NB4 (cell line): ENCODE measurements around the gene TFAP2A.

Source experiments
- DNase-seq: peaks from one replicate; pipeline ENCODE4 v3.0.0; 2010; ENCODE audit warnings: low read depth
- H3K4me3 ChIP-seq: one replicate; pipeline ENCODE4 v1.5.1; 2011; ENCODE audit warnings: mild to moderate bottlenecking, low read depth, low read length, moderate library complexity
- MAX ChIP-seq: IDR thresholded peaks from 2 replicates; pipeline ENCODE4 v1.6.1; 2011; ENCODE audit warnings: low read depth, low read length
- MYC ChIP-seq: IDR thresholded peaks from 2 replicates; pipeline ENCODE4 v1.6.1; 2011; ENCODE audit warnings: low read depth, low read length
- POLR2A ChIP-seq: IDR thresholded peaks from 2 replicates; pipeline ENCODE4 v1.6.1; 2011; ENCODE audit warnings: mild to moderate bottlenecking; ENCODE audit not compliant: insufficient read length; ENCODE audit errors: extremely low read depth
- TF ChIP-seq, protein P1 (sequence below): IDR thresholded peaks from one replicate; pipeline ENCODE4 v1.5.1; 2012; ENCODE audit warnings: low read depth, low read length

The TFAP2A gene

DNA sequence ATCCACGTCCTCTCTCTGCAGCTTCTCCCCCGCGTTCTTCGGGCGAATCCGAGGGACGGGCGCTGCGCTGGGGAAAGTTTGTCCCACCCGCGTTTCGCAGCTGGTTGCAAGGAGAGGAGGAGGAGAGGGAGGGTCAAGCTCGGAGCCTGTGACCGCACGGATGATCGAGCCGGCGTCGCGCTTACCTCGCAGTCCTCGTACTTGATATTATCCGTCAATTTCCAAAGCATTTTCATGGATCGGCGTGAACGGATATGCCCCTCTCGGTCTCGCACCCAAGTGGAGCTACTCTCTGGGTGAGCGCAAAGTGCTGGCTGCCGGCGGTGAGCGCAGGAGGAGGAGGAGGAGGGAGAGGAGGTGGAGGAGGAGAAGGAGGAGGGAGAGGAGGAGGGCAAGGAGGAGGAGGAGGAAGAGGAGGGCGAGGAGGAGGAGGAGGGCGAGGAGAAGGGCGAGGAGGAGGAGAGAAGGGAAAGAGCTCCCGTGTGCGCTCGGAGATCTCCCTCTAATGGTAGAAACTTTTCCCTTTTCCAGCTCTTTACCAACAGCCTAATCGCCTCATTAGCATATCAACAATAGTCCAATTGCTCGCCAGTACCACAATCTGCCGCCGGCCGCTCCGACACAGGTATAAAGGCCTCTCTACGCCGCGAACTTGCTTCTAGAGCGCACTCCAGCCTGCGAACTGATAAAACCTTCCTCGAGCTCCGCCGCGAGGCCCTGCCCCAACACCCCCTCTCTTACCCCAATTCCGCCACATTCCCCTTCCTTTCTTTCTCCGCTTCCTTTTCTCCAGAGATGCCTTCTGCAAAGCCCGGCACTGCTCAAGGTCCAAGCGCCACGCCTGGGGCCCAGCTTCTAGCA is at the start of gene TFAP2A:
TFAP2A (minus strand) TSS at position 319 of the 861 bp plus-strand sequence; CDS start at position 236, 83 bp downstream.
- no peak for DNase-seq
- peak within 1 kb of the TSS; percentile 91 for H3K4me3 ChIP-seq
- TF ChIP-seq MAX, result no peak
- no peak for TF ChIP-seq MYC
- no peak for TF ChIP-seq POLR2A
- TF ChIP-seq, protein P1, sequence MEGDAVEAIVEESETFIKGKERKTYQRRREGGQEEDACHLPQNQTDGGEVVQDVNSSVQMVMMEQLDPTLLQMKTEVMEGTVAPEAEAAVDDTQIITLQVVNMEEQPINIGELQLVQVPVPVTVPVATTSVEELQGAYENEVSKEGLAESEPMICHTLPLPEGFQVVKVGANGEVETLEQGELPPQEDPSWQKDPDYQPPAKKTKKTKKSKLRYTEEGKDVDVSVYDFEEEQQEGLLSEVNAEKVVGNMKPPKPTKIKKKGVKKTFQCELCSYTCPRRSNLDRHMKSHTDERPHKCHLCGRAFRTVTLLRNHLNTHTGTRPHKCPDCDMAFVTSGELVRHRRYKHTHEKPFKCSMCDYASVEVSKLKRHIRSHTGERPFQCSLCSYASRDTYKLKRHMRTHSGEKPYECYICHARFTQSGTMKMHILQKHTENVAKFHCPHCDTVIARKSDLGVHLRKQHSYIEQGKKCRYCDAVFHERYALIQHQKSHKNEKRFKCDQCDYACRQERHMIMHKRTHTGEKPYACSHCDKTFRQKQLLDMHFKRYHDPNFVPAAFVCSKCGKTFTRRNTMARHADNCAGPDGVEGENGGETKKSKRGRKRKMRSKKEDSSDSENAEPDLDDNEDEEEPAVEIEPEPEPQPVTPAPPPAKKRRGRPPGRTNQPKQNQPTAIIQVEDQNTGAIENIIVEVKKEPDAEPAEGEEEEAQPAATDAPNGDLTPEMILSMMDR, result no peak

DNA sequence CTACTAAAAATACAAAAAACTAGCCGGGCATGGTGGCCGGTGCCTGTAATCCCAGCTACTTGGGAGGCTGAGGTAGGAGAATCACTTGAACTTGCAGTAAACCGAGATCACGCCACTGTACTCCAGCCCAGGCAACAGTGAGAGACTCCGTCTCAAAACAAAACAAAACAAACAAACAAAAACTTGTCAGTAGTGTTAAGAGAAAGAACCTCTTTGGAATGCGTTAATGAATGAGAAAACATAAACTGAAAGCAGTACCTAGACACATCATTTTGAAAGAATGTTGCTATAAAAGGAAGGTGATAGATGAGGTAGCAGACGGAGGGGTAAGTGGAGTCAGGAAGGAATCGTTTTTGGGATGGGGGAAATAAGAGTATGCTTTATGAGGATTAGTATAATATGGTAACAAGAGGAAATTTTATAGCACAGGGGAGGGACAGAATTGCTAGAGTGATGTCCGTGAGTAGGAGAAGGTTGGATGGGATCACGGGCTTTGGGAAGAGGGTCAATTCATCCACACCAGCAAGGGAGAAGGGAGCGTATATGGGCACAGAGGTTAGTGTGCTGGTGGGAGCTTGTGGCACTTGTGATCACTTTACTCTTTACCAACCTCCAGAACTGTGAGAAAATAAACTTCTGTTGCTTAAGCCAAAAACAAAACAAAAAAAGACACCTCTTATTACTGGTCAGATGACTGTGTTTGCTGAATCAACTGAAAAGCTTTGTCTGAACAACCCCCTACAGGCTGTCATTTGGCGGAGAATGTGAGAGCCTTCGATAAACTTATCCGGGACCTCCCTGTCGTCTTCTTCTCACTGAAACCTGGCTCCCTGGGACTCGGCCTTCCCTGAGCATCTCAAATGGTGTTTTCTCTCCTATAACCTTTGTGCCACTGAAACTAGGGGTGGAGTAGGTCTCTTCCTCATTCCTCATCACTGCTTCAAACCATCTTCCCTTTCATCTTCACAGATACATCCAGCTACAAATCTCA is 48.9 kb upstream of the TFAP2A start:
- no peak for DNase-seq
- TF ChIP-seq MAX (no peak), POLR2A (no peak), MYC (no peak)
- TF ChIP-seq, protein P1, result no peak
- no peak overlapping the region for H3K4me3 ChIP-seq

GRCh38 chr6:10463040-10463439 is 48.2 kb upstream of the TFAP2A start:
- H3K4me3 ChIP-seq, result no peak overlapping the region
- TF ChIP-seq POLR2A (no peak), MAX (no peak), MYC (no peak)
- TF ChIP-seq, protein P1, result no peak
- no peak for DNase-seq

GRCh38 chr6:10461850-10462249 is 47.0 kb upstream of the TFAP2A start:
- no peak for DNase-seq
- TF ChIP-seq POLR2A, result no peak
- TF ChIP-seq, protein P1, result no peak
- no peak for TF ChIP-seq MAX
- no peak for TF ChIP-seq MYC
- no peak overlapping the region for H3K4me3 ChIP-seq

GRCh38 chr6:10460096-10460495 is 45.2 kb upstream of the TFAP2A start:
- no peak overlapping the region for H3K4me3 ChIP-seq
- DNase-seq, result peak; percentile 23
- no peak for TF ChIP-seq MAX
- TF ChIP-seq MYC, result no peak
- TF ChIP-seq, protein P1, result no peak
- TF ChIP-seq POLR2A, result no peak
